NCI-H1092 treated with DMSO at 0.1 percent for 48 hours (cell line): ENCODE results near the gene CCIN.

Experiments
- DNase-seq: peaks from one replicate; lab custom pipeline; 2025; lab: John Stamatoyannopoulos, UW

The CCIN gene

DNA sequence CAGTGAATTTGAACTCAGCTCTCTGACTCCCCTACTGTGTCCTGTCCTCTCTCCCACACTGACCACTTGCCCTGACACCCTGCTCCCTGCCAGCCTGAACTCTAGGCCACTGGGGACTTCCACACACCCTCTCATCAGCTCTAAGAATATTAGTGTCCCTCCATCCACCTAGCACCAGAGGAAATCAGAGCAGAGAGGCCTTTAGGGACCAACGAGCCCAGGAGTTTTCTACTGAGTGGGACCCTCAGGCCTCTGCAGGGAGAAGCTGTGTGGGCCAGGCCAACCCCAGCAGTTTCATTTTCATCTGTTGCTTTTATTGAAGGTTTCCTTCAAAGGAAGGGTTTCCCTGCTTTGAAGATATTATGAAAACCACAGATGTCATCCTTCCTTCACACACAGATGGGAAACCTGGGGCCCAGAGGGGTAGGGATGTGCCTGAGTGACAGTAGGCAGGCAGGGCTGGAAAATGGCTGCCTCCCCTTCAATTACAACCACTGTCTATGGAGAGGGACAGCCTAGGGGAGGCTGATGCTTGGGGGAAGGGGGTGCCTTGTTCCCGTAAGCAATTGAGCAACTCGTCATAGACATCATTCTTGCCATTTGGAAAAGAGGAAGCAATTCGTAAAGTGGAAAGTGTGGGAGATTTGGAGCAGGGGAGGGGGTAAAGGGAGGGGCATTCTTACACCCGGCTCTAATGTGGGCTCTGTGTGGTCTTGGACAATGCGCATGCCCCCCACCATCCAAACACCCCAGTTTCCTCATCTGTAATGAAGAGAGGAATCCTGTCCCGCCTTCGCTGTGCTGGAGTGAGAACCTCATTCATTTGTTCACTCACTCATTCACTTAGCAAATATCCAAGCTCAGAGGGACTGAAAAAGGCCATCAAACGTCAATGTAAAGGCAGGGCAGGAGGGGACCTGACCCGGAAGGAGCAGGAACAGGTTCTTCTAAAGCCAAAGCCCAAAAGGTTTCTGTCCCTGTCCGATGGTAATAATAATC lies 28.8 kb upstream of the CCIN start:
- DNase-seq, result no peak

GRCh38 chr9:36141288-36141687 lies 27.9 kb upstream of the CCIN start:
- no peak for DNase-seq

DNA sequence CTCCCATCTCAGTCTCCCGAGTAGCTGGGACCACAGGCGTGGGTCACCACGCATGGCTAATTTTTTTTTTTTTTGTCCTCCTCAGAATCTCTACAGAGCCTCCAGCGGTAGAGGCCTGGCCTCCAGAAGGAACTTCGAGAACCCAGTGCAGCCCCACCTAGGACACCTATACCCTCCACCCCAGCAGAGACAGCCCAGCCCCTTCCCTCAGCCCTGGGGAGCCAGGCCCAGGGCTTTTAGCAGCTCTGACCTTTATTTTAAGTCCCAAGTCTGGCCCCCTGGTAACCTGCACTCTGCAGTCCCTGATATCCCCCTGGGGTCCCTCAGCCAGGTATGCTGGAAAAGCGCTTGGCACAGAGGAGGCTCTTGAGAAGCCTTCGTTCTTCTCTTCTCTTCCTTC lies 27.4 kb upstream of the CCIN start:
- no peak for DNase-seq

GRCh38 chr9:36142510-36143244 lies 26.5 kb upstream of the CCIN start:
- no peak for DNase-seq

GRCh38 chr9:36143245-36143641 lies 25.9 kb upstream of the CCIN start:
- no peak for DNase-seq

GRCh38 chr9:36144309-36145232 lies 24.6 kb upstream of the CCIN start:
- no peak for DNase-seq

- no peak for DNase-seq
These were observed 23.2 kb upstream of the CCIN start for GRCh38 chr9:36145970-36146369.

- DNase-seq, result no peak
These were observed 22.5 kb upstream of the CCIN start for GRCh38 chr9:36146651-36147050.

- DNase-seq, result no peak
These were observed 21.6 kb upstream of the CCIN start for GRCh38 chr9:36147441-36148175.

DNA sequence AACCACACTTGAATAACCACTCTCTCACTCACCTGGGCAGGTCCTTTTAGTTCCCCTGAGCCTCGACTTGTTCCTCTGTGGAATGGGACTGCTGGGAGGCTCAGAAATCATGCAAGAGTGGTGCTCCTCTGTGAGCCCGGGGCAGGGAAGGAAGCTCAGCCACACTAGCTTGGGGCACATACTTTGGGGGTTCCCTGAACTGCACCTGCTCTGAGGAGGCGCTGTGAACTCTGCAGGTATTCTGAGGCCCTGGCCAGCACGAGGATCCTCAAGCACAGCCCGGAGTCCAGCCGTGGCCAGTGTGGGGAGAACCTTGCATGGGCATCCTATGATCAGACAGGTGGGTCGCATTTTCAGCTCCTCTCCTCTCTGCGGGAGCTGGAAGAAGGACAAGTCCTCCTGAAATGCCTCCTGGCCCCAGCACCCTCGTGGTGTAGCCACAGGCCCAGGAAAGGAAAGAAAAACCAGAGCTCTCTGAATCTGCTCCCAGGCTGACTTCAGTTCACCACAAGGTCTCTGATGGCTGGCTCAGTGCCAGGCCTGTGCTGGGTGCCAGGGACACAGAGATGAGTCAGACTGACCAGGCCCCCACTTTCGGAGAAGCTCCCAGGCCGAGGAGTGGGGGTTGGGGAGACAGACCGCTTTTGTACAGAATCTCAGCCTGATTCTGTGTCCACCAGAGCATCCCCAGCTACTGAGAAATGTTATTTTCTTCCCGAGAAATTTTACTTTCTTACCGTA lies 20.7 kb upstream of the CCIN start:
- DNase-seq, result no peak

DNA sequence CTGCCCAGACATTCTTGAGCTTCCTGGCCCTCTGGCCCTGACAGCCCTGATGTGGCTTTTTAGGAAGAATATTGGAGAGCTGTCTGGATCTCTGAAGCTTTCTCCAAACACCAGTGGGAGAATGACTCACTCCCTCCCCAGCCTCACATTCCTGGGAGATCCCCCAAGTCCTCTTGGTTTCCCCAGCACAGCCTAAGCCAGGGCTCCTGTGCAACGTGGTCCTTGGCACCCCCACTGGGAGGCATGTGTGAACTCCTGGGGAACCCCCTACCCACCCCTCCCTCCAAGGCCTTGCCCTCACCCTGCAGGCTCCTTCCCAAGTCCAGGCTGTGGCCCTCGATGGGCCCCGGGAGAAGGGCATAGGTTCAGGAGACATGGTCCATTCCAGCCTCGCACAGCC lies 20.0 kb upstream of the CCIN start:
- DNase-seq, result no peak

- DNase-seq, result no peak
These were observed 18.4 kb upstream of the CCIN start for GRCh38 chr9:36150574-36151315.

GRCh38 chr9:36151316-36152210 lies 17.6 kb upstream of the CCIN start:
- DNase-seq, result no peak

GRCh38 chr9:36152741-36153438 lies 16.3 kb upstream of the CCIN start:
- DNase-seq, result no peak

GRCh38 chr9:36153746-36154145 lies 15.4 kb upstream of the CCIN start:
- DNase-seq, result no peak

- no peak for DNase-seq
These were observed 14.7 kb upstream of the CCIN start for GRCh38 chr9:36154331-36154952.

DNA sequence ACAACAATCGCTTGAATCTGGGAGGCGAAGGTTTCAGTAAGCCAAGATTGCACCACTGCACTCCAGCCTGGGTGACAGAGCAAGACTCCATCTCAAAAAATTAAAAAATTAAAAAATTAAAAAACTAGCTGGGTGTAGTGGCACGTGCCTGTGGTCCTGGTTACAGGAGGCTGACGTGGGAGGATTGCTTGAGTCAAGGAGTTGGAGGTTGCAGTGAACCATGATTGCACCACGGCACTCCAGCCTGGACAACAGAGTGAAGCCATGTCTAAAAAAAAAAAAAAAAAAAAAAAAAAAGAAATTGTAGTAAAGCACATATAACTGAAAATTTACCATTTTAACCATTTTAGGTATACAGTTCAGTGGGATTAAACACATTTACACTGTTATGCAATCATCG lies 13.1 kb upstream of the CCIN start:
- DNase-seq, result no peak

DNA sequence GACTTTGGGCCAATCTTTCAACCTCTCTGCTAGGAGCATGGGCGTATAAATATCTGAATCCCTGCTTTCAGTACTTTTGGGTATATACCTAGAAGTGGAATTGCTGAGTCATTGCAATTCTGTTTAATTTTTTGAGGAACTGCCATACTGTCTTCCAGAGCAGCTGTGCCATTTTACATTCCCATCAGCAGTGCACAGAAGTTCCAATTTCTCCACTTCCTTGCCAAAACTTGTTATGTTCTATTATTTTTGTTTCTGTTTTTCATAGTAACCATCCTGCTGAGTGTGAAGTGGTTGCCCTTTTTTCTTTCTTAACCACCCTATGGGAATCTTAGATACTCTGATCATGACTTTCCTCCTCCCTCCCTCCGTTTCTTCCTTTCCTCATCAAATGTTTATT lies 11.1 kb upstream of the CCIN start:
- no peak for DNase-seq
